ENCODE results near the gene TH. TPM values are rescaled to one million over a fixed set of nuclear protein-coding genes. Genes with fewer than 3 reads are reported as not detected.

The TH gene
- total RNA-seq, 4 donors from 2014 or later: 0.27 TPM; not detected in 2

GRCh38 chr11:2199466-2200341 lies 28.1 kb upstream of the TH start:
- no CpG with 5 or more reads among the region's 22 CpGs for WGBS, 2 donors (ENCODE audit: low coverage in 1 of 2)
- TF ChIP-seq POLR2AphosphoS5 (IDR thresholded peaks at IDR 0.05) (no peak), POLR2A (IDR thresholded peaks at IDR 0.05) (no peak), CTCF (IDR thresholded peaks at IDR 0.05) (no peak)
- Histone ChIP-seq H3K4me1 (no peaks in the 10 kb centered on the region), H3K4me3 (no peak overlapping the region), H3K27ac (no peak overlapping the region), H3K9me3 (no peaks in the 10 kb centered on the region), H3K27me3 (peaks cover 14% of the 10 kb centered on the region), H3K36me3 (no peaks in the 10 kb centered on the region)
- ATAC-seq: no peak

- TF ChIP-seq CTCF (IDR thresholded peaks at IDR 0.05) (no peak), POLR2AphosphoS5 (IDR thresholded peaks at IDR 0.05) (no peak), EP300 (IDR thresholded peaks at IDR 0.05) (no peak), POLR2A (IDR thresholded peaks at IDR 0.05) (no peak)
- Histone ChIP-seq H3K36me3 (no peaks in the 10 kb centered on the region), H3K27ac (no peak overlapping the region), H3K9me3 (no peaks in the 10 kb centered on the region), H3K4me1 (no peaks in the 10 kb centered on the region), H3K4me3 (no peak overlapping the region), H3K27me3 (peaks cover 20% of the 10 kb centered on the region)
- WGBS, 2 donors (ENCODE audit: low coverage in 1 of 2): 100% methylated on average over 1 of the region's 21 CpGs; no CpG with 5 or more reads in 1 of the 2 donors
- ATAC-seq: no peak
These were observed 27.2 kb upstream of the TH start for GRCh38 chr11:2198621-2199365.

GRCh38 chr11:2197771-2198520 lies 26.3 kb upstream of the TH start:
- no peaks in the 10 kb centered on the region for H3K9me3 ChIP-seq
- no peak overlapping the region for H3K27ac ChIP-seq
- TF ChIP-seq POLR2AphosphoS5 (IDR thresholded peaks at IDR 0.05): no peak
- no peak for TF ChIP-seq POLR2A (IDR thresholded peaks at IDR 0.05)
- no peak for TF ChIP-seq EP300 (IDR thresholded peaks at IDR 0.05)
- no peak for TF ChIP-seq CTCF (IDR thresholded peaks at IDR 0.05)
- no peaks in the 10 kb centered on the region for H3K36me3 ChIP-seq
- no peak for ATAC-seq
- H3K4me1 ChIP-seq: no peaks in the 10 kb centered on the region
- no peak overlapping the region for H3K4me3 ChIP-seq
- peaks cover 28% of the 10 kb centered on the region for H3K27me3 ChIP-seq
- no CpG with 5 or more reads among the region's 28 CpGs for WGBS, 2 donors (ENCODE audit: low coverage in 1 of 2)

- Histone ChIP-seq H3K27ac (no peak overlapping the region), H3K4me3 (no peak overlapping the region), H3K36me3 (no peaks in the 10 kb centered on the region), H3K9me3 (no peaks in the 10 kb centered on the region), H3K4me1 (no peaks in the 10 kb centered on the region), H3K27me3 (peaks cover 36% of the 10 kb centered on the region)
- 12 to 29% methylated on average over 3 to 7 of the region's 23 CpGs for WGBS, 2 donors (ENCODE audit: low coverage in 1 of 2)
- ATAC-seq: peak; percentile 71
- TF ChIP-seq EP300 (IDR thresholded peaks at IDR 0.05) (no peak), CTCF (IDR thresholded peaks at IDR 0.05) (peak in 3 of 4 experiments; percentile 87 to 91 (median 87))
These were observed 25.6 kb upstream of the TH start for GRCh38 chr11:2196970-2197770.

All from gastroesophageal sphincter (tissue), 4 donors.